GM21737 (cell line): Measurements from ENCODE around the gene PTPRR.

Experiments used
- ATAC-seq: cut with Tn5 transposase; IDR thresholded peaks from one replicate; pipeline ENCODE4 v1.9.1; 2021; ENCODE audit warnings: mild to moderate bottlenecking, moderate library complexity; ENCODE audit not compliant: unreplicated experiment

The PTPRR gene

GRCh38 chr12:70652451-70652850 is 268.1 kb downstream of the PTPRR start:
- ATAC-seq = no peak

- no peak for ATAC-seq
Measured at GRCh38 chr12:70648831-70649230, 271.7 kb downstream of the PTPRR start.

GRCh38 chr12:70648191-70648590 is 272.3 kb downstream of the PTPRR start:
- ATAC-seq = no peak

- ATAC-seq = no peak
Measured at GRCh38 chr12:70646850-70647249, 273.7 kb downstream of the PTPRR start.

GRCh38 chr12:70645494-70646317 is 274.8 kb downstream of the PTPRR start:
- peak; percentile 87 for ATAC-seq

- no peak for ATAC-seq
Measured at GRCh38 chr12:70644861-70645260, 275.7 kb downstream of the PTPRR start.

- ATAC-seq = no peak
Measured at GRCh38 chr12:70643939-70644338, 276.6 kb downstream of the PTPRR start.

GRCh38 chr12:70641691-70642090 is 278.8 kb downstream of the PTPRR start:
- ATAC-seq = no peak

GRCh38 chr12:70640901-70641300 is 279.6 kb downstream of the PTPRR start:
- ATAC-seq = no peak

- no peak for ATAC-seq
Measured at GRCh38 chr12:70639535-70639934, 281.0 kb downstream of the PTPRR start.

GRCh38 chr12:70638639-70639360 is 281.7 kb downstream of the PTPRR start:
- no peak for ATAC-seq

GRCh38 chr12:70637303-70638085 is 283.0 kb downstream of the PTPRR start, which contains the start of gene PTPRB:
Gene PTPRB (minus strand): TSS chr12:70637429. CDS start chr12:70637395, 34 bp downstream.
- ATAC-seq = no peak

- ATAC-seq = no peak
Measured at GRCh38 chr12:70635755-70636154, 284.8 kb downstream of the PTPRR start.

GRCh38 chr12:70628701-70629480 is 291.6 kb downstream of the PTPRR start:
- no peak for ATAC-seq

GRCh38 chr12:70627677-70628076 is 292.9 kb downstream of the PTPRR start:
- ATAC-seq = no peak

GRCh38 chr12:70626180-70626579 is 294.4 kb downstream of the PTPRR start:
- no peak for ATAC-seq

- ATAC-seq = no peak
Measured at GRCh38 chr12:70619471-70620152, 300.9 kb downstream of the PTPRR start.

- no peak for ATAC-seq
Measured at GRCh38 chr12:70618371-70618770, 302.2 kb downstream of the PTPRR start.

- no peak for ATAC-seq
Measured at GRCh38 chr12:70617450-70617849, 303.1 kb downstream of the PTPRR start.
